OCI-LY3 (cell line): ENCODE results near the gene CTDSPL.

Experiments used
- EZH2phosphoT487 ChIP-seq: fragments of 200-600 bp; shearing (Covaris generic); IDR thresholded peaks from 2 replicates; pipeline ENCODE4 v1.6.1; 2018; ENCODE audit warnings: antibody characterized with exemption, mixed run types, low read depth
- TF ChIP-seq, protein P1 (sequence below): fragments of 200-600, 300-600 bp; sonication (generic); IDR thresholded peaks from 2 replicates; pipeline ENCODE4 v1.5.1; 2014; ENCODE audit warnings: antibody characterized with exemption, low read length, low read depth

DNA sequence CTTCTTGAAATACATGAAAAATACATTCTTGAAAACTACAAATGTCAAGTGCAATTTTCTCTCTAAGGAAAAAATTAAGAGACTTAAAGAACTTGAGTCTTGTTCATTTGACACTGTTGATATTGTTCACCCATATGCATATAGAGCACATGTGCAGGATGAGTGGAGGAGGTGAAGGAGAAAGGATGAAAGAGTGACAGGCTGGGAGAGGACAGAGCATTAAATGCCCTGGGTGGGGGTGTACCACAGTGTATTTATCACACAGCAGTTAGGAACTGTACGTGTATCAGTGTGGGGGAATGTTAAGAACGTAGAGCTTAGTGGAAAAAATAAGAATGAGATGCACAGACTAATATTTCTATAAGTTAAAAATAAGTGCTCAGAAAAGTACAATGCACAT lies 45.7 kb downstream of the CTDSPL start:
- TF ChIP-seq, protein P1, sequence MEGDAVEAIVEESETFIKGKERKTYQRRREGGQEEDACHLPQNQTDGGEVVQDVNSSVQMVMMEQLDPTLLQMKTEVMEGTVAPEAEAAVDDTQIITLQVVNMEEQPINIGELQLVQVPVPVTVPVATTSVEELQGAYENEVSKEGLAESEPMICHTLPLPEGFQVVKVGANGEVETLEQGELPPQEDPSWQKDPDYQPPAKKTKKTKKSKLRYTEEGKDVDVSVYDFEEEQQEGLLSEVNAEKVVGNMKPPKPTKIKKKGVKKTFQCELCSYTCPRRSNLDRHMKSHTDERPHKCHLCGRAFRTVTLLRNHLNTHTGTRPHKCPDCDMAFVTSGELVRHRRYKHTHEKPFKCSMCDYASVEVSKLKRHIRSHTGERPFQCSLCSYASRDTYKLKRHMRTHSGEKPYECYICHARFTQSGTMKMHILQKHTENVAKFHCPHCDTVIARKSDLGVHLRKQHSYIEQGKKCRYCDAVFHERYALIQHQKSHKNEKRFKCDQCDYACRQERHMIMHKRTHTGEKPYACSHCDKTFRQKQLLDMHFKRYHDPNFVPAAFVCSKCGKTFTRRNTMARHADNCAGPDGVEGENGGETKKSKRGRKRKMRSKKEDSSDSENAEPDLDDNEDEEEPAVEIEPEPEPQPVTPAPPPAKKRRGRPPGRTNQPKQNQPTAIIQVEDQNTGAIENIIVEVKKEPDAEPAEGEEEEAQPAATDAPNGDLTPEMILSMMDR, result no peak
- TF ChIP-seq EZH2phosphoT487, result no peak
